Natural killer cell (primary cell): ENCODE results near the gene WDR89. TPM values are rescaled to one million over a fixed set of nuclear protein-coding genes. Genes with fewer than 3 reads are reported as not detected.
"Not testable (repeated sequence)": the region's sequence is repeated elsewhere in the genome, so short reads cannot be mapped to it uniquely, and the experiment has no call there.

Source experiments
- ATAC-seq, 3 donors: fragments of 150-1000 bp in 2 of 3; fragments of 200-7000 bp in 1 of 3; cut with Tn5 transposase; 1 replicate in 1 of 3; 2 replicates in 2 of 3; pipeline ENCODE4 v1.10.0; 2021; ENCODE audit warnings: mild to moderate bottlenecking in 2 of 3, moderate library complexity in 2 of 3
- DNase-seq, 2 donors: peaks; one replicate each; pipeline versions ENCODE4 v3.0.0 to v3.0.0-alpha.2; 2013 to 2021; ENCODE audit warnings: mixed read lengths in 1 of 2
- H3K27ac ChIP-seq: one replicate; pipeline ENCODE4 v1.5.1; 2013; ENCODE audit warnings: mild to moderate bottlenecking, low read length
- H3K27me3 ChIP-seq: one replicate; pipeline ENCODE4 v1.6.1; 2013; ENCODE audit warnings: low read length; ENCODE audit not compliant: control insufficient read depth, insufficient read depth
- H3K36me3 ChIP-seq: one replicate; pipeline ENCODE4 v1.6.1; 2013; ENCODE audit warnings: low read length; ENCODE audit not compliant: control insufficient read depth, insufficient read depth
- H3K4me1 ChIP-seq: one replicate; pipeline ENCODE4 v1.6.1; 2013; ENCODE audit warnings: low read length; ENCODE audit not compliant: control insufficient read depth, insufficient read depth
- H3K4me3 ChIP-seq: one replicate; pipeline ENCODE4 v1.5.1; 2013; ENCODE audit warnings: low read length
- H3K9me3 ChIP-seq: one replicate; pipeline ENCODE4 v1.6.1; 2013; ENCODE audit warnings: low read length; ENCODE audit not compliant: control insufficient read depth, insufficient read depth
- H3K27ac Mint-ChIP-seq, 2 donors: one replicate each; pipeline ENCODE4 v1.8.0; 2022; ENCODE audit warnings: mild to moderate bottlenecking in 2 of 2, mixed read lengths in 2 of 2, moderate library complexity in 1 of 2
- H3K27me3 Mint-ChIP-seq, 2 donors: one replicate each; pipeline ENCODE4 v1.8.0; 2022; ENCODE audit warnings: low read depth in 2 of 2, mixed read lengths in 2 of 2
- H3K36me3 Mint-ChIP-seq: one replicate; pipeline ENCODE4 v1.8.0; 2022; ENCODE audit warnings: mixed read lengths
- H3K4me1 Mint-ChIP-seq, 2 donors: one replicate each; pipeline ENCODE4 v1.8.0; 2022; ENCODE audit warnings: mixed read lengths in 2 of 2
- H3K4me3 Mint-ChIP-seq: one replicate; pipeline ENCODE4 v1.8.0; 2022; ENCODE audit warnings: mild to moderate bottlenecking, moderate library complexity, mixed read lengths
- H3K9me3 Mint-ChIP-seq, 2 donors: one replicate each; pipeline ENCODE4 v1.8.0; 2022; ENCODE audit warnings: mixed read lengths in 2 of 2
- CTCF ChIP-seq: fragments of 200-600 bp; IDR thresholded peaks from one replicate; pipeline ENCODE4 v1.8.0; 2022; ENCODE audit warnings: antibody characterized with exemption
- WGBS: methylation state at CpG from one replicate; pipeline ENCODE4 v1.1.7; 2013; ENCODE audit warnings: missing lambda C conversion rate; ENCODE audit not compliant: insufficient coverage; 5-methylcytosine and 5-hydroxymethylcytosine counted together
- intact Hi-C: fragments of 100-400 bp; cut with micrococcal nuclease; formaldehyde crosslinking; loops from one replicate; pipeline ENCODE4 v1.14.2; 2022
- total RNA-seq, 4 donors: library from RNA; stranded (reverse); fragments of 120-200 nt in 1 of 4; gene quantifications; one replicate each; pipeline versions ENCODE4 v1.2.3 to v1.2.4, GENCODE V29; 2013 to 2022

Gene WDR89
- total RNA-seq, 3 donors from 2014 or later (not counting 1 experiment from before 2014, with no cell fraction given) = 9.6 to 13.4 (median 10.7) TPM

GRCh38 chr14:63596998-63597658, 44.5 kb downstream of the WDR89 start:
- Histone ChIP-seq H3K36me3 (peaks cover 25% of the 10 kb centered on the region), H3K27me3 (no peaks in the 10 kb centered on the region), H3K27ac (no peak overlapping the region), H3K4me3 (no peak overlapping the region), H3K4me1 (no peaks in the 10 kb centered on the region), H3K9me3 (peaks cover 15% of the 10 kb centered on the region)
- no peak for DNase-seq
- TF ChIP-seq CTCF = no peak
- H3K27me3 Mint-ChIP-seq = no peaks in the 10 kb centered on the region
- no peak for ATAC-seq
- H3K36me3 Mint-ChIP-seq = peaks cover 9% of the 10 kb centered on the region
- WGBS = 100% methylated on average over 2 of the region's 4 CpGs
- H3K27ac Mint-ChIP-seq = no peak overlapping the region
- H3K4me1 Mint-ChIP-seq = no peaks in the 10 kb centered on the region
- intact Hi-C loops = no loop called here
- no peak overlapping the region for H3K4me3 Mint-ChIP-seq
- peaks cover 0 to 3% of the 10 kb centered on the region in 2 donors for H3K9me3 Mint-ChIP-seq

- 98% methylated on average over 53 of the region's 53 CpGs for WGBS
- H3K4me3 Mint-ChIP-seq = no peak overlapping the region
- Histone ChIP-seq H3K27ac (no peak overlapping the region), H3K4me3 (no peak overlapping the region), H3K9me3 (peaks cover 15% of the 10 kb centered on the region), H3K27me3 (no peaks in the 10 kb centered on the region), H3K36me3 (peaks cover 20% of the 10 kb centered on the region), H3K4me1 (no peaks in the 10 kb centered on the region)
- no peaks in the 10 kb centered on the region for H3K4me1 Mint-ChIP-seq
- no peak for DNase-seq
- H3K27me3 Mint-ChIP-seq = no peaks in the 10 kb centered on the region
- H3K36me3 Mint-ChIP-seq = peaks cover 9% of the 10 kb centered on the region
- H3K27ac Mint-ChIP-seq = no peak overlapping the region
- ATAC-seq = no peak
- no peak for TF ChIP-seq CTCF
- intact Hi-C loops = no loop called here
- peaks cover 0 to 3% of the 10 kb centered on the region in 2 donors for H3K9me3 Mint-ChIP-seq
Measured at GRCh38 chr14:63594455-63595372, 47.0 kb downstream of the WDR89 start.

- H3K36me3 ChIP-seq, H3K27me3 Mint-ChIP-seq, H3K9me3 Mint-ChIP-seq, H3K4me3 Mint-ChIP-seq, H3K4me3 ChIP-seq, H3K36me3 Mint-ChIP-seq, H3K27ac Mint-ChIP-seq, ATAC-seq, H3K4me1 ChIP-seq, DNase-seq, H3K27me3 ChIP-seq, H3K27ac ChIP-seq, intact Hi-C loops, H3K9me3 ChIP-seq, H3K4me1 Mint-ChIP-seq: not testable (repeated sequence)
- 95% methylated on average over 8 of the region's 8 CpGs for WGBS
Measured at GRCh38 chr14:63583046-63583445, 58.6 kb downstream of the WDR89 start.

GRCh38 chr14:63581491-63581890, 60.2 kb downstream of the WDR89 start:
- no peaks in the 10 kb centered on the region for H3K36me3 ChIP-seq
- no peaks in the 10 kb centered on the region for H3K4me1 Mint-ChIP-seq
- peaks cover 2% of the 10 kb centered on the region for H3K27me3 ChIP-seq
- WGBS = 73% methylated on average over 3 of the region's 4 CpGs
- H3K9me3 Mint-ChIP-seq = no peaks in the 10 kb centered on the region
- H3K27ac ChIP-seq = no peak overlapping the region
- no peak overlapping the region for H3K4me3 ChIP-seq
- DNase-seq (no peak), ATAC-seq (no peak)
- no peak overlapping the region for H3K27ac Mint-ChIP-seq
- no peaks in the 10 kb centered on the region for H3K36me3 Mint-ChIP-seq
- H3K4me3 Mint-ChIP-seq = no peak overlapping the region
- H3K4me1 ChIP-seq = no peaks in the 10 kb centered on the region
- no peaks in the 10 kb centered on the region for H3K9me3 ChIP-seq
- peaks cover 0 to 3% of the 10 kb centered on the region in 2 donors for H3K27me3 Mint-ChIP-seq
- intact Hi-C loops = no loop called here
- no peak for TF ChIP-seq CTCF
